ENCODE results near the gene BLVRA.
"Not testable (repeated sequence)": the region's sequence is repeated elsewhere in the genome, so short reads cannot be mapped to it uniquely, and the experiment has no call there.

The BLVRA gene, protein sequence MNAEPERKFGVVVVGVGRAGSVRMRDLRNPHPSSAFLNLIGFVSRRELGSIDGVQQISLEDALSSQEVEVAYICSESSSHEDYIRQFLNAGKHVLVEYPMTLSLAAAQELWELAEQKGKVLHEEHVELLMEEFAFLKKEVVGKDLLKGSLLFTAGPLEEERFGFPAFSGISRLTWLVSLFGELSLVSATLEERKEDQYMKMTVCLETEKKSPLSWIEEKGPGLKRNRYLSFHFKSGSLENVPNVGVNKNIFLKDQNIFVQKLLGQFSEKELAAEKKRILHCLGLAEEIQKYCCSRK

GRCh38 chr7:43758029-43758821, at the start of gene BLVRA:
Gene BLVRA (plus strand): TSS chr7:43758680. CDS start chr7:43771159, 12,479 bp downstream.
- no peak for FAIRE-seq

- FAIRE-seq, result no peak
Observed at GRCh38 chr7:43711503-43711902, 47.0 kb upstream of the BLVRA start.

- FAIRE-seq, result not testable (repeated sequence)
Observed at GRCh38 chr7:43715966-43716365, 42.5 kb upstream of the BLVRA start.

DNA sequence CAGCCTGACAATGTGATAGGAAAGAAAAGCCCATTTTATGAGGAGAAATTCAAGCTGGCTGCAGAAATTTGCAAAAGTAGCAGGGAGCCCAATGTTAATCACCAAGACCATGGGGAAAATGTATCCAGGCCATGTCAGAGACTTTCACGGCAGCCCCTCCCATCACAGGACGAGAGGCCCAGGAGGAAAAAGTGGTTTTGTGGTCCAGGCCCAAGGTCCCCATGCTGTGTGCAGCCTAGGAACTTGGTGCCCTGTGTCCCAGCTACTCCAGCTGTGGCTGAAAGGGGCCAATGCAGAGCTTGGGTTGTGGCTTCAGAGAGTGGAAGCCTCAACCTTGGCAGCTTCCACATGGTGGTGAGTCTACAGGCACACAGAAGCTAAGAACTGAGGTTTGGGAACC, 41.9 kb upstream of the BLVRA start:
- no peak for FAIRE-seq

DNA sequence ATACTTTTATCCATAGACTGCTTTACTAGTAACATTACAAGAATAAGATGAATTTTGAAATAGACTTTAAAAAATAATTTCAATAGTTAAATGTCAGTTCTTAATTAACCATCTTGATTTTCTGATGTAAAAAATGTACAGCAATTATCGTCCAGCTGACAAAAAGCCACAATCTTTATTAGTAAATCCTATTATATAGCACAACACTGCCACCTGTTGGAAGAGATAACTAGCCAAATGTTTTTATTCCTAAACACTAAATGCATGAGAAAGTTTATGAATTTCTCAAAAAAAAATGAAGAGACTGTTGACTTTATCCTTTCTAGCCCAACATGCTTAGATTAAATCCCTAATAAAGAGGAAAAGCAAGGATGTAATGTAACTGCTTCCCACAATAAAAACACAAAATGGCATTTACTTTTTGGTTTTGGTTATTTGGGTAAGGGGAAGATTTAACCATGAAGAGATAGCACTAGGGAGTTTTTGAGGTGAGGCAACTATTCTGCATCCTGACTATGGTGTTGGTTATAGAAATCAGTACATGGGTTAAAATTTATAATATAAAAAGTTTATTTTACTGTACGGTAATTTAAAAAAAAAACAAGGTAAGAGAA, 37.2 kb upstream of the BLVRA start:
- FAIRE-seq, result peak; percentile 76

- FAIRE-seq, result no peak
Observed at GRCh38 chr7:43723007-43723341, 35.5 kb upstream of the BLVRA start.

- FAIRE-seq, result no peak
Observed at GRCh38 chr7:43725251-43725650, 33.2 kb upstream of the BLVRA start.

- FAIRE-seq, result no peak
Observed at GRCh38 chr7:43726466-43726865, 32.0 kb upstream of the BLVRA start.

GRCh38 chr7:43727003-43727402, 31.5 kb upstream of the BLVRA start:
- no peak for FAIRE-seq

DNA sequence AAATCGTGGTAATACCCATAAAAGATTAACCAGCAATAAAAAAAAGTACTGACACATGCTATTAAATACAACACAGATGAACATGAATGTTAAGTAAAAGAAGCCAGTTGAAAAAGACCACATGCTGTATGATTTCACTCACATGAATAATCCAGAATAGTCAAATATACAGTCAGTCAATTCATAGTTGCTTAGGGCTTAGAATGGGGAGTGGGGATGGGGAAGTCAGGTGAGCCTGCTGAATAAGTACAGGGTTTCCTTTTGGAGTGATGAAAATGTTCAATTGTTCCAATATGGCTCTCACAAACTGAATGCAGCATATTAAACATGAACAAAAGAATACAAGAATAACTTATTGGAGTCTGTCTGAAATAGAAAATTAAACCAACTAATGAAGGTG, 31.0 kb upstream of the BLVRA start:
- FAIRE-seq, result no peak

DNA sequence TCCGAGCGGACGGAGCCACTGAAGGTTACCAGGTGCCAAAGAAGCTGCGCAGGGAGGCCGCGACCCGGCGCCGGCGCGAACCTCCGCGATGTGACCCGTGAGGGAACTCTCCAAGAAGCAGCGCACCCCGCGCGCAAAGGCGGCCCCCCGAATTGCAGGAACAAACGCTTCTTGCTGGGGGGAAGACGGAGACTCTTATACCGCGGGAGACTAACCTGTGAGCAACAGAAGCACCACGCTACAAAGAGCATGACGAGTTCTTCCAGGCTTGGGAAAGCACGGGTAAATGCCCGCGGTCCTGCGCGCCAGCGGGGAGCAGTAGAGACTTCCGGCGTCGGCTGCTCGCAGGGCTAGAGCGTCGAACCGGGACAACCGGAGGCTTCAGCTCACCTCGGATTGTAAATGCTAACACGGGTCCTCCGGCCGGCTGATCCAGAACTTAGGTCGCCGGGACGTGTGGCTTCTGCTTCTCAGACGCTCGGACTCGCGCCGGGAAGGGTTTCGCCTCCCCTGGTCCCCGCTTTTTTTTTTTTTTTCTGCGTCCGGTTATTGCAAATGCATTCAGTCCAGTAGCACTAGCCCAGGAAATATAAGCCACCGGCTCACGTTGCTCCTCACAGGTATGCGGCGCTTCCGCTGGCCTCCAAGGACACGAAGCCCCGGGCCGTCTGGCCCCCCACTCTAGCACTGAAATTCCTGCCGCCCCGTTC, 29.1 kb upstream of the BLVRA start, which contains the start of gene COA1:
TSS of gene COA1 (minus strand) at position 310 of the 710 bp plus-strand sequence. CDS start 80,909 bp downstream, outside the sequence.
- no peak for FAIRE-seq

- FAIRE-seq, result no peak
Observed at GRCh38 chr7:43729924-43730248, 28.6 kb upstream of the BLVRA start.

- FAIRE-seq, result not testable (repeated sequence)
Observed at GRCh38 chr7:43731494-43731893, 27.0 kb upstream of the BLVRA start.

- not testable (repeated sequence) for FAIRE-seq
Observed at GRCh38 chr7:43734575-43735332, 23.7 kb upstream of the BLVRA start.

- FAIRE-seq, result no peak
Observed at GRCh38 chr7:43735403-43735801, 23.1 kb upstream of the BLVRA start.

DNA sequence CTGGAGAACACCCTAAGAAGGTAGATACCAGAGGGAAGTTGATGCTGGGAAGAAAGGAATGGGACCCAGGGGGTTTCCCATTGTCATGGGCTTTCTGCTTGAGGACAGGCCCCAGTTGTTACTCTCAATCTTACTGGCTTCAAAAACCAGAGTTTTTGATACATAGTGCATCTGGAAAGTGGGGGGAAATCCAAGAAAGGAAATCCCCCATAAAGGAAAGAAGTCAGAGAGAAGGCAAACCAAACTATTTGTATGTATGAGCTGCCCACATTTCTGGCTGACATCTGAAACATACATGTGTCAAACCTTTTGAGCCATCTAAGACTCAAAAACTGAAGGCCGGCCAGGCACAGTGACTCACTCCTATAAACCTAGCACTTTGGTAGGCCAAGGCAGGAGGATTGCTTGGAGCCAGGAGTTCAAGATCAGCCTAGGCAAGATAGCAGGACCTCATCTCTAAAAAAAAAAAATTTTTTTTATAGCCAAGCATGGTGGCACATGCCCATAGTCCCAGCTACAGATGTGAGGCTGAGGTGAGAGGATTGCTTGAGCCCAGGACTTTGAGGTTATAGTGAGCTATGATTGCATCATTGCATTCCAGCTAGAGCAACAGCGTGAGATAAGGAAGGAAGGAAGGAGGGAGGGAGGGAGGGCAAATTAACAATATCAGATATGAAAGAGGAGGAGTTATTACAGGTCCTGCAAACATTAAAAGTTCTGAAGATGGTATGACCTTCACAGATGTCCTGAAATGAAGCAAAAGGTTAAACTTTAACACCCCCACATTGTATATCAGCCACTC, 22.5 kb upstream of the BLVRA start:
- no peak for FAIRE-seq

DNA sequence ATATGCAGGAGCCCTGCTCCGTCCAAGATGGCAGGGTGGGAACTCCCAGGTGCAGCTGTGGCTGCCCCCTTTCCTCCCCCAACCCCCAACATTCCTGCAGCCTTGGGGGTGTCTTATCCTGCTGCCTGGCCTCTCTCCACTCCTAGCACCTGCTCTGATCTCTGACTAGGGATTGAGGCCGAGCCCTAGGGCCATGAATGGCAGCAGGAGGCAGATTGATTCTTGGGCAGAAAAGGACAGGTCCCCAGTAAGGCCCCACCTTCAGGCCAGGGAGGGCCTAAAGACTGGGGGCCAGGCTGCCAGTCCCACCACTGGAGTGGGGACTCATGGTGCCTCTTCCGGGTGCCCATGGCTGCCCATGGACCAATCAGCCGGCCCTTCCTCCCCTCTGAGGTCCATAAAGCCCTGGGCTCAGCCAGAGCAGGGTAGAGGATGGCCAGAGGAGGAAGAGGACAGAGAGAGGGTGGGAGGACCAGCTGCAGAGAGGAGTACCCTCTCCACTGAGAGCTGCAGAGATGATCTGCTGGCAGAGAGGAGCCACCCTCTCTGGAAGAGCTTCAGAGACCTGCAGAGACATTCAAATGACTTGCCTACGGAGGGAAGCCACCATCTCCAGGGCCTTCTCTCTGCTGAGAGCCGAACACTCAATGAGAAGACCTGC, 20.9 kb upstream of the BLVRA start:
- no peak for FAIRE-seq

- no peak for FAIRE-seq
Observed at GRCh38 chr7:43742692-43743091, 15.8 kb upstream of the BLVRA start.

DNA sequence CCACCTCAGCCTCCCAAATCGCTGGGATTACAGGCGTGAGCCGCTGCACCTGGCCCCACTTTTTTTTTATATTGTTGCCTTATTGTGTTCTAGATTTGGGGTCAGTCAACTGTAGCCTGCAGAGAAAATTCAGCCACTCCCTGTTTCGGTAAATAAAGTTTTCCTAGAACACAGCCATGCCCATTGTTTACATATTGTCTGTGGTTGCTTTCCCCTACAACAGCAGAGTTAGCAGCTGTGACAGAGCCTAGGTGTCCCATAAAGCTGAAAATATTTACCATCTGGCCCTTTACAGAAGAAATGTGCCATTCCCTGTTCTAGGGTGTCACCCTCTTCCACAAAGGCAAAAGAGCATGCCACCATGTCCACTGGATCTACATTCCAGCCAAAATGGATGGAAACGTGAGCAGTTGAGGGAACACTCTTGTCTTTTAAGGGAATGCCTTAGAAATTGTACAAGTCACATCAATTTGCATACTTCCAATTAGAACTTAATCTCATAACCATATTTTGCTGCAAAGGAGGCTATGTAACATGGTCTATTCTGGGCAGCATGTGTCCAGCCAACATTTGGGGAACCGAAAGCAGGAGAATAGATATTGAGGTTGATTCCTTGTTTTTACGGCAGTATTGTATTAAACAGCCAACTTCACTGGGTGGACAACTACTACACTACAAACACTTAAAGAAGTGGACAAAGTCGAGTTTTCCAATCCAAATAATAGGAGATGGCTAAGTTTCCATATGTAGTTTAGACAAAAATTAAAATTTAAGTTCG, 11.0 kb upstream of the BLVRA start:
- FAIRE-seq, result no peak

DNA sequence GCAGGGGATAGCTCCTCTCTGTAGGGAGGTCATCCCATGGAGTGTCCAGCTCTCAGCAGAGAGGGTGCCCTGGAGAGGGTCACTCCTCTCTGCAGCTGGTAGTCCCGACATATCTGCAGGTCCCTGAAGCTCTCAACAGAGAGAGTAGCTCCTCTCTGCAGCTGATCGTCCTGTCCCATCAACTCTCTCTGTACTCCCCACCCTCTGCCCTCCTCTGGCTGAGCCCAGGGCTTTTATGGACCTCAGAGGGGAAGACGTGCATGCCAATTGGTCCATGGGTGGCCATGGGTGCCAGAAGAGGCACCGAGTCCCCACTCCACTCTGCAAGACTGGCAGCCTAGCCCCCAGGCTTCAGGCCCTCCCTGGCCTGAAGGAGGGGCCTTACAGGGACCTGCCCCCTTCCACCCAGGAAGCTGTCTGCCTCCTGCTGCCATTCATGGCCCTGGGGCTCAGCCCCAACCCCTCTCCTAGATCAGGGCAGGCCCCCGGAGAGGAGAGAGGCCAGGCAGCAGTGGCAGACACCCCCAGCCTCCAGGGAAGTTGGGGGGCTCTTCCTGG, 9.0 kb upstream of the BLVRA start:
- FAIRE-seq, result no peak

Data from colon (tissue), 2 donors.